Retinal pigment epithelial cell (primary cell): ENCODE measurements around the gene CD200R1.

Source experiments
- DNase-seq: peaks from one replicate; pipeline ENCODE4 v3.0.0-alpha.2; 2010; ENCODE audit warnings: low read depth
- H3K4me3 ChIP-seq: 2 replicates; pipeline ENCODE4 v1.5.1; 2011; ENCODE audit warnings: mild to moderate bottlenecking, low read length, control low read depth, moderate library complexity
- CTCF ChIP-seq: conservative IDR thresholded peaks from 2 replicates; pipeline ENCODE4 v1.5.1; 2011; ENCODE audit warnings: low read depth, low read length, control low read depth, inconsistent platforms

The CD200R1 gene

GRCh38 chr3:112965656-112966055 is 9.2 kb downstream of the CD200R1 start:
- TF ChIP-seq CTCF, result no peak
- no peak for DNase-seq
- H3K4me3 ChIP-seq, result no peak overlapping the region

- no peak for TF ChIP-seq CTCF
- DNase-seq, result no peak
- no peak overlapping the region for H3K4me3 ChIP-seq
Measured at GRCh38 chr3:112963683-112964082, 11.2 kb downstream of the CD200R1 start.

- DNase-seq, result no peak
- H3K4me3 ChIP-seq, result no peak overlapping the region
- no peak for TF ChIP-seq CTCF
Measured at GRCh38 chr3:112958811-112959560, 15.9 kb downstream of the CD200R1 start.

- no peak overlapping the region for H3K4me3 ChIP-seq
- no peak for TF ChIP-seq CTCF
- no peak for DNase-seq
Measured at GRCh38 chr3:112956351-112956750, 18.6 kb downstream of the CD200R1 start.

- DNase-seq, result no peak
- no peak overlapping the region for H3K4me3 ChIP-seq
- TF ChIP-seq CTCF, result no peak
Measured at GRCh38 chr3:112948346-112948838, 26.5 kb downstream of the CD200R1 start.

GRCh38 chr3:112931736-112932521 is 43.0 kb downstream of the CD200R1 start:
- DNase-seq, result no peak
- no peak overlapping the region for H3K4me3 ChIP-seq
- TF ChIP-seq CTCF, result no peak
